HFF-Myc (cell line): ENCODE data around the gene ARPP21.

ENCODE experiments used
- DNase-seq: peaks from one replicate; pipeline ENCODE4 v3.0.0-alpha.2; 2011; ENCODE audit warnings: low read depth; ENCODE audit errors: extremely low read depth
- H3K4me3 ChIP-seq: replicated peaks from 2 replicates; pipeline ENCODE4 v1.5.1; 2011; ENCODE audit warnings: low read depth, mild to moderate bottlenecking, control low read depth, low read length
- CTCF ChIP-seq: IDR thresholded peaks from 2 replicates; pipeline ENCODE4 v1.5.1; 2012; ENCODE audit warnings: mild to moderate bottlenecking, low read depth, low read length, control low read depth; ENCODE audit errors: missing control alignments

ARPP21 gene

GRCh38 chr3:35739181-35739809 is 100.0 kb downstream of the ARPP21 start:
- no peak overlapping the region for H3K4me3 ChIP-seq
- DNase-seq: no peak
- no peak for TF ChIP-seq CTCF

GRCh38 chr3:35739964-35740527 is 100.7 kb downstream of the ARPP21 start:
- no peak for DNase-seq

GRCh38 chr3:35743218-35743617 is 103.9 kb downstream of the ARPP21 start:
- no peak overlapping the region for H3K4me3 ChIP-seq
- DNase-seq: no peak
- no peak for TF ChIP-seq CTCF

More at GRCh38 chr3:35739964-35740527, 100.7 kb downstream of the ARPP21 start:
- no peak for TF ChIP-seq CTCF
- no peak overlapping the region for H3K4me3 ChIP-seq

GRCh38 chr3:35744419-35744818 is 105.1 kb downstream of the ARPP21 start:
- no peak for DNase-seq

GRCh38 chr3:35745351-35745750 is 106.0 kb downstream of the ARPP21 start:
- no peak for DNase-seq
- no peak for TF ChIP-seq CTCF
- no peak overlapping the region for H3K4me3 ChIP-seq

More at GRCh38 chr3:35744419-35744818, 105.1 kb downstream of the ARPP21 start:
- no peak overlapping the region for H3K4me3 ChIP-seq
- TF ChIP-seq CTCF: no peak

GRCh38 chr3:35745802-35746484 is 106.6 kb downstream of the ARPP21 start:
- H3K4me3 ChIP-seq: no peak overlapping the region
- no peak for DNase-seq
- no peak for TF ChIP-seq CTCF

GRCh38 chr3:35746492-35746891 is 107.2 kb downstream of the ARPP21 start:
- DNase-seq: no peak
- no peak overlapping the region for H3K4me3 ChIP-seq
- TF ChIP-seq CTCF: no peak
